C4-2B (cell line): Measurements from ENCODE around the gene ZNF611.
"Not testable (repeated sequence)": the region's sequence is repeated elsewhere in the genome, so short reads cannot be mapped to it uniquely, and the experiment has no call there.

Experiments
- CTCF ChIP-seq: fragments of 450-650 bp; conservative IDR thresholded peaks from 2 replicates; pipeline ENCODE4 v1.5.1; 2017; ENCODE audit warnings: mild to moderate bottlenecking
- ZFX ChIP-seq: fragments of 450-650 bp; IDR thresholded peaks from 2 replicates; pipeline ENCODE4 v1.6.1; 2017

- TF ChIP-seq CTCF, ZFX: not testable (repeated sequence)
These were observed 6.5 kb upstream of the ZNF611 start for GRCh38 chr19:52741371-52741770.
